ENCODE data around the gene SLC2A9.

Gene SLC2A9

GRCh38 chr4:10046471-10046870, 25.2 kb upstream of the SLC2A9 start:
- H3K4me3 ChIP-seq (ENCODE audit: low read depth, low read length): no peak overlapping the region

- H3K4me3 ChIP-seq (ENCODE audit: low read depth, low read length): no peak overlapping the region
Observed at GRCh38 chr4:10045481-10045880, 24.2 kb upstream of the SLC2A9 start.

GRCh38 chr4:10041036-10041435, 19.7 kb upstream of the SLC2A9 start:
- H3K4me3 ChIP-seq (ENCODE audit: low read depth, low read length): no peak overlapping the region

- H3K4me3 ChIP-seq (ENCODE audit: low read depth, low read length): no peak overlapping the region
Observed at GRCh38 chr4:10040049-10040892, 19.0 kb upstream of the SLC2A9 start.

- no peak overlapping the region for H3K4me3 ChIP-seq (ENCODE audit: low read depth, low read length)
Observed at GRCh38 chr4:10036807-10037342, 15.6 kb upstream of the SLC2A9 start.

- H3K4me3 ChIP-seq (ENCODE audit: low read depth, low read length): no peak overlapping the region
Observed at GRCh38 chr4:10035130-10035529, 13.8 kb upstream of the SLC2A9 start.

- no peak overlapping the region for H3K4me3 ChIP-seq (ENCODE audit: low read depth, low read length)
Observed at GRCh38 chr4:10034612-10035104, 13.4 kb upstream of the SLC2A9 start.

GRCh38 chr4:10034136-10034535, 12.8 kb upstream of the SLC2A9 start:
- H3K4me3 ChIP-seq (ENCODE audit: low read depth, low read length): no peak overlapping the region

- no peak overlapping the region for H3K4me3 ChIP-seq (ENCODE audit: low read depth, low read length)
Observed at GRCh38 chr4:10033191-10033881, 12.0 kb upstream of the SLC2A9 start.

- H3K4me3 ChIP-seq (ENCODE audit: low read depth, low read length): no peak overlapping the region
Observed at GRCh38 chr4:10032625-10033024, 11.3 kb upstream of the SLC2A9 start.

- H3K4me3 ChIP-seq (ENCODE audit: low read depth, low read length): no peak overlapping the region
Observed at GRCh38 chr4:10031668-10032590, 10.6 kb upstream of the SLC2A9 start.

- H3K4me3 ChIP-seq (ENCODE audit: low read depth, low read length): no peak overlapping the region
Observed at GRCh38 chr4:10030972-10031667, 9.8 kb upstream of the SLC2A9 start.

GRCh38 chr4:10029403-10029802, 8.1 kb upstream of the SLC2A9 start:
- no peak overlapping the region for H3K4me3 ChIP-seq (ENCODE audit: low read depth, low read length)

GRCh38 chr4:10028910-10029309, 7.6 kb upstream of the SLC2A9 start:
- no peak overlapping the region for H3K4me3 ChIP-seq (ENCODE audit: low read depth, low read length)

GRCh38 chr4:10026485-10026884, 5.2 kb upstream of the SLC2A9 start:
- no peak overlapping the region for H3K4me3 ChIP-seq (ENCODE audit: low read depth, low read length)

- no peak overlapping the region for H3K4me3 ChIP-seq (ENCODE audit: low read depth, low read length)
Observed at GRCh38 chr4:10025230-10025806, 4.0 kb upstream of the SLC2A9 start.

GRCh38 chr4:10024303-10024702, 3.0 kb upstream of the SLC2A9 start:
- no peak overlapping the region for H3K4me3 ChIP-seq (ENCODE audit: low read depth, low read length)

- no peak overlapping the region for H3K4me3 ChIP-seq (ENCODE audit: low read depth, low read length)
Observed at GRCh38 chr4:10023806-10024205, 2.5 kb upstream of the SLC2A9 start.

GRCh38 chr4:10023050-10023419, 1.7 kb upstream of the SLC2A9 start:
- no peak overlapping the region for H3K4me3 ChIP-seq (ENCODE audit: low read depth, low read length)

Data from iPS-11a (cell line).